GM12892 (cell line): ENCODE results near the gene GRAMD1C.

ENCODE experiments used
- POLR2A ChIP-seq: IDR thresholded peaks from 2 replicates; pipeline ENCODE4 v1.6.1; 2011; ENCODE audit warnings: low read depth, low read length, control low read depth
- POLR2AphosphoS5 ChIP-seq: IDR thresholded peaks from 2 replicates; pipeline ENCODE4 v1.6.1; 2011; ENCODE audit warnings: low read depth, low read length, control low read depth
- TAF1 ChIP-seq: IDR thresholded peaks from 2 replicates; pipeline ENCODE4 v1.6.1; 2011; ENCODE audit warnings: low read depth, mild to moderate bottlenecking, control low read depth, low read length, borderline replicate concordance

DNA sequence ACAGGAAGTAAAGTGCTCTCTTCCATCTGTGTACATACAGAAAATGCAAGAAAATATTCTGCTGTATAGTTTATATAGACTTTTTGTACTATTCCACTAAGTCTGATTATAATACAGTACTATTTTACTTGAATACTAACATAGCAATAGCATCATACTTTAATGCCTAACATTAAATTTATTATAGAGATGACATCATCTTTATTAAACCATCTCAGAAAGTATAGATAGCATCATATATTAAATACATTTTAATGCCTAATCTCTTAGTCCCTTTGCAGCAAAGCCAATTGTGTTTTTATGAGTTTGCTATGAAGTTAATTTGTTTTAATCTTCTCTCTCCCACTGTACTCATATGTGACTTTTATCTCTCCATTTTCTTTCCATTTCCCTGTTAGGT lies 69.5 kb downstream of the GRAMD1C start:
- TF ChIP-seq POLR2A: no peak
- TF ChIP-seq POLR2AphosphoS5: no peak
- no peak for TF ChIP-seq TAF1
